HepG2 (cell line): Measurements from ENCODE around the gene BACE1-AS.

Experiments used
- CTCF ChIP-seq: sonication (generic); formaldehyde crosslinking; IDR thresholded peaks from 2 replicates; pipeline ENCODE4 v1.5.0; 2020; ENCODE audit warnings: mild to moderate bottlenecking, missing genetic modification reagents, moderate library complexity
- EP300 ChIP-seq, 3 experiments: sonication (generic) in 1 of 3; formaldehyde crosslinking in 1 of 3; IDR thresholded peaks; 2 replicates each; pipeline versions ENCODE4 v1.5.1 to v1.6.1; 2011 to 2020; ENCODE audit warnings: low read depth in 2 of 3, low read length in 2 of 3, borderline replicate concordance in 1 of 3, improper control_type of control experiment in 1 of 3, mild to moderate bottlenecking in 1 of 3, missing genetic modification reagents in 1 of 3, moderate library complexity in 1 of 3
- SRSF1 ChIP-seq: fragments of 200-400 bp; formaldehyde crosslinking; optimal IDR thresholded peaks from 2 replicates; pipeline ENCODE3; 2017; ENCODE audit warnings: mild to moderate bottlenecking, low read depth, low read length, moderate library complexity
- SUZ12 ChIP-seq: fragments of 150-350 bp; IDR thresholded peaks from 2 replicates; pipeline ENCODE4 v1.6.1; 2014; ENCODE audit warnings: low read depth, low read length
- TAF1 ChIP-seq: sonication (generic); formaldehyde crosslinking; IDR thresholded peaks from 2 replicates; pipeline ENCODE4 v1.4.0; 2020; ENCODE audit warnings: missing genetic modification reagents
- ZBTB1 ChIP-seq: sonication (generic); formaldehyde crosslinking; IDR thresholded peaks from 2 replicates; pipeline ENCODE4 v1.4.0; 2020; ENCODE audit warnings: missing genetic modification reagents, borderline replicate concordance
- ZNF292 ChIP-seq: sonication (generic); formaldehyde crosslinking; IDR thresholded peaks from 2 replicates; pipeline ENCODE4 v1.8.1; 2022; ENCODE audit warnings: mild to moderate bottlenecking, low read depth, missing genetic modification reagents, borderline replicate concordance
- ZNF646 ChIP-seq: sonication (generic); formaldehyde crosslinking; IDR thresholded peaks from 2 replicates; pipeline ENCODE4 v1.9.0; 2021; ENCODE audit warnings: mild to moderate bottlenecking, missing genetic modification reagents
- TF ChIP-seq, protein P1 (sequence below), 2 experiments: IDR thresholded peaks; 2 replicates each; pipeline ENCODE4 v1.6.1; 2011 to 2012; ENCODE audit warnings: low read length in 2 of 2, borderline replicate concordance in 1 of 2, low read depth in 1 of 2, mild to moderate bottlenecking in 1 of 2, moderate library complexity in 1 of 2
- TF ChIP-seq, protein P2 (sequence below): sonication (generic); formaldehyde crosslinking; IDR thresholded peaks from 2 replicates; pipeline ENCODE4 v1.4.0; 2020; ENCODE audit warnings: mild to moderate bottlenecking, missing genetic modification reagents

DNA sequence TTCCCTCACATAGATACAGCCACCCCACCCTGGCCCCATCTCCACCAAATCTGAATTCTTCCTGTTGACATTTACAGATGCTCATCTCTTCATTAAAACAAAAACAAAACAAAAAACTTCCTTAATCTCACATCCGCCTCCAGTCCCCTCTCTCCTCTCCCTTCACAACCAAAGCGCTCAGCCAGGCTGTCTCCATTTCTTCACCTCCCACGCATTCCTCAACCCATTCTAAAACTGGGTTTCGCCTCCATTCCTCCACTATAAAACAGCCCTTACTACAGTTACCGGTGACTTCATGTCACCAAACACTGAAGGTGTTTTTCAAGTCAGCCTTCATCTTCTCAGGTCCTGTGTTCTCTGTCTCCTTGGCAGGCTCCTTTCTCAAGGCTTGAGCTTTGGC, 9.6 kb downstream of the BACE1-AS start:
- TF ChIP-seq SUZ12 (no peak), ZNF292 (no peak), EP300 (IDR thresholded peaks at IDR 0.05; ENCODE audit: low read depth in 2 of 2, low read length in 2 of 2) (no peak), EP300 (CRISPR knock-in tag; IDR thresholded peaks at IDR 0.05; ENCODE audit: borderline replicate concordance) (no peak), ZBTB1 (CRISPR knock-in tag) (no peak), ZNF646 (no peak), SRSF1 (no peak), CTCF (CRISPR knock-in tag) (no peak), TAF1 (CRISPR knock-in tag) (no peak)
- TF ChIP-seq, protein P1, sequence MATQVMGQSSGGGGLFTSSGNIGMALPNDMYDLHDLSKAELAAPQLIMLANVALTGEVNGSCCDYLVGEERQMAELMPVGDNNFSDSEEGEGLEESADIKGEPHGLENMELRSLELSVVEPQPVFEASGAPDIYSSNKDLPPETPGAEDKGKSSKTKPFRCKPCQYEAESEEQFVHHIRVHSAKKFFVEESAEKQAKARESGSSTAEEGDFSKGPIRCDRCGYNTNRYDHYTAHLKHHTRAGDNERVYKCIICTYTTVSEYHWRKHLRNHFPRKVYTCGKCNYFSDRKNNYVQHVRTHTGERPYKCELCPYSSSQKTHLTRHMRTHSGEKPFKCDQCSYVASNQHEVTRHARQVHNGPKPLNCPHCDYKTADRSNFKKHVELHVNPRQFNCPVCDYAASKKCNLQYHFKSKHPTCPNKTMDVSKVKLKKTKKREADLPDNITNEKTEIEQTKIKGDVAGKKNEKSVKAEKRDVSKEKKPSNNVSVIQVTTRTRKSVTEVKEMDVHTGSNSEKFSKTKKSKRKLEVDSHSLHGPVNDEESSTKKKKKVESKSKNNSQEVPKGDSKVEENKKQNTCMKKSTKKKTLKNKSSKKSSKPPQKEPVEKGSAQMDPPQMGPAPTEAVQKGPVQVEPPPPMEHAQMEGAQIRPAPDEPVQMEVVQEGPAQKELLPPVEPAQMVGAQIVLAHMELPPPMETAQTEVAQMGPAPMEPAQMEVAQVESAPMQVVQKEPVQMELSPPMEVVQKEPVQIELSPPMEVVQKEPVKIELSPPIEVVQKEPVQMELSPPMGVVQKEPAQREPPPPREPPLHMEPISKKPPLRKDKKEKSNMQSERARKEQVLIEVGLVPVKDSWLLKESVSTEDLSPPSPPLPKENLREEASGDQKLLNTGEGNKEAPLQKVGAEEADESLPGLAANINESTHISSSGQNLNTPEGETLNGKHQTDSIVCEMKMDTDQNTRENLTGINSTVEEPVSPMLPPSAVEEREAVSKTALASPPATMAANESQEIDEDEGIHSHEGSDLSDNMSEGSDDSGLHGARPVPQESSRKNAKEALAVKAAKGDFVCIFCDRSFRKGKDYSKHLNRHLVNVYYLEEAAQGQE (IDR thresholded peaks at IDR 0.05; ENCODE audit: borderline replicate concordance in 1 of 2, low read depth in 1 of 2, low read length in 2 of 2): no peak
- TF ChIP-seq, protein P2, sequence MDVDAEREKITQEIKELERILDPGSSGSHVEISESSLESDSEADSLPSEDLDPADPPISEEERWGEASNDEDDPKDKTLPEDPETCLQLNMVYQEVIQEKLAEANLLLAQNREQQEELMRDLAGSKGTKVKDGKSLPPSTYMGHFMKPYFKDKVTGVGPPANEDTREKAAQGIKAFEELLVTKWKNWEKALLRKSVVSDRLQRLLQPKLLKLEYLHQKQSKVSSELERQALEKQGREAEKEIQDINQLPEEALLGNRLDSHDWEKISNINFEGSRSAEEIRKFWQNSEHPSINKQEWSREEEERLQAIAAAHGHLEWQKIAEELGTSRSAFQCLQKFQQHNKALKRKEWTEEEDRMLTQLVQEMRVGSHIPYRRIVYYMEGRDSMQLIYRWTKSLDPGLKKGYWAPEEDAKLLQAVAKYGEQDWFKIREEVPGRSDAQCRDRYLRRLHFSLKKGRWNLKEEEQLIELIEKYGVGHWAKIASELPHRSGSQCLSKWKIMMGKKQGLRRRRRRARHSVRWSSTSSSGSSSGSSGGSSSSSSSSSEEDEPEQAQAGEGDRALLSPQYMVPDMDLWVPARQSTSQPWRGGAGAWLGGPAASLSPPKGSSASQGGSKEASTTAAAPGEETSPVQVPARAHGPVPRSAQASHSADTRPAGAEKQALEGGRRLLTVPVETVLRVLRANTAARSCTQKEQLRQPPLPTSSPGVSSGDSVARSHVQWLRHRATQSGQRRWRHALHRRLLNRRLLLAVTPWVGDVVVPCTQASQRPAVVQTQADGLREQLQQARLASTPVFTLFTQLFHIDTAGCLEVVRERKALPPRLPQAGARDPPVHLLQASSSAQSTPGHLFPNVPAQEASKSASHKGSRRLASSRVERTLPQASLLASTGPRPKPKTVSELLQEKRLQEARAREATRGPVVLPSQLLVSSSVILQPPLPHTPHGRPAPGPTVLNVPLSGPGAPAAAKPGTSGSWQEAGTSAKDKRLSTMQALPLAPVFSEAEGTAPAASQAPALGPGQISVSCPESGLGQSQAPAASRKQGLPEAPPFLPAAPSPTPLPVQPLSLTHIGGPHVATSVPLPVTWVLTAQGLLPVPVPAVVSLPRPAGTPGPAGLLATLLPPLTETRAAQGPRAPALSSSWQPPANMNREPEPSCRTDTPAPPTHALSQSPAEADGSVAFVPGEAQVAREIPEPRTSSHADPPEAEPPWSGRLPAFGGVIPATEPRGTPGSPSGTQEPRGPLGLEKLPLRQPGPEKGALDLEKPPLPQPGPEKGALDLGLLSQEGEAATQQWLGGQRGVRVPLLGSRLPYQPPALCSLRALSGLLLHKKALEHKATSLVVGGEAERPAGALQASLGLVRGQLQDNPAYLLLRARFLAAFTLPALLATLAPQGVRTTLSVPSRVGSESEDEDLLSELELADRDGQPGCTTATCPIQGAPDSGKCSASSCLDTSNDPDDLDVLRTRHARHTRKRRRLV (CRISPR knock-in tag): no peak
